H9 (cell line): ENCODE results near the gene KCNMA1. TPM values are rescaled to one million over a fixed set of nuclear protein-coding genes. Genes with fewer than 3 reads are reported as not detected.

Experiments used
- DNase-seq: peaks from one replicate; pipeline ENCODE4 v3.0.0-alpha.2; 2017
- H2AFZ ChIP-seq: one replicate; pipeline ENCODE4 v1.6.1; 2013; ENCODE audit warnings: mild to moderate bottlenecking, low read length, control low read depth, moderate library complexity
- H2AK5ac ChIP-seq: 2 replicates; pipeline ENCODE4 v1.6.1; 2013; ENCODE audit warnings: low read length, control low read depth, mixed read lengths; ENCODE audit not compliant: insufficient read length
- H2BK120ac ChIP-seq: one replicate; pipeline ENCODE4 v1.6.1; 2013; ENCODE audit warnings: low read depth, mild to moderate bottlenecking, low read length, control low read depth, inconsistent platforms; ENCODE audit not compliant: poor library complexity, severe bottlenecking
- H2BK12ac ChIP-seq: 2 replicates; pipeline ENCODE4 v1.6.1; 2013; ENCODE audit warnings: low read length, control low read depth, mixed read lengths, low read depth; ENCODE audit not compliant: insufficient read length
- H2BK15ac ChIP-seq: 2 replicates; pipeline ENCODE4 v1.6.1; 2013; ENCODE audit warnings: low read depth, low read length, control low read depth
- H2BK20ac ChIP-seq: one replicate; pipeline ENCODE4 v1.6.1; 2013; ENCODE audit warnings: low read depth, mild to moderate bottlenecking, low read length, control low read depth, inconsistent platforms; ENCODE audit not compliant: poor library complexity, severe bottlenecking
- H2BK5ac ChIP-seq: 2 replicates; pipeline ENCODE4 v1.6.1; 2013; ENCODE audit warnings: low read length, control low read depth, mixed read lengths; ENCODE audit not compliant: insufficient read length
- H3K14ac ChIP-seq: 2 replicates; pipeline ENCODE4 v1.6.1; 2013; ENCODE audit warnings: low read length, control low read depth; ENCODE audit not compliant: insufficient read depth
- H3K18ac ChIP-seq: 2 replicates; pipeline ENCODE4 v1.6.1; 2013; ENCODE audit warnings: low read depth, mild to moderate bottlenecking, mixed read lengths, low read length, control low read depth; ENCODE audit not compliant: insufficient read length
- H3K23ac ChIP-seq: 2 replicates; pipeline ENCODE4 v1.6.1; 2013; ENCODE audit warnings: low read length, control low read depth, mixed read lengths, low read depth; ENCODE audit not compliant: insufficient read length
- H3K23me2 ChIP-seq: 2 replicates; pipeline ENCODE4 v1.6.1; 2013; ENCODE audit warnings: low read depth, mild to moderate bottlenecking, mixed read lengths, low read length, control low read depth; ENCODE audit not compliant: insufficient read length, poor library complexity, severe bottlenecking
- H3K27ac ChIP-seq: 2 replicates; pipeline ENCODE4 v1.5.1; 2013; ENCODE audit warnings: low read length, control low read depth, mixed read lengths, low read depth; ENCODE audit not compliant: insufficient read length
- H3K27me3 ChIP-seq: 2 replicates; pipeline ENCODE4 v1.6.1; 2013; ENCODE audit warnings: low read length, control low read depth, inconsistent platforms; ENCODE audit not compliant: insufficient read depth
- H3K4ac ChIP-seq: 2 replicates; pipeline ENCODE4 v1.6.1; 2013; ENCODE audit warnings: low read depth, mild to moderate bottlenecking, control low read depth, inconsistent platforms, low read length, moderate library complexity
- H3K4me1 ChIP-seq: 2 replicates; pipeline ENCODE4 v1.6.1; 2013; ENCODE audit warnings: low read length, control low read depth, inconsistent platforms; ENCODE audit not compliant: insufficient read depth
- H3K4me2 ChIP-seq: 2 replicates; pipeline ENCODE4 v1.6.1; 2013; ENCODE audit warnings: low read length, control low read depth, mixed read lengths; ENCODE audit not compliant: insufficient read length, insufficient read depth
- H3K56ac ChIP-seq: 2 replicates; pipeline ENCODE4 v1.6.1; 2013; ENCODE audit warnings: low read depth, mild to moderate bottlenecking, mixed read lengths, low read length, control low read depth; ENCODE audit not compliant: insufficient read length
- H3K79me1 ChIP-seq: 2 replicates; pipeline ENCODE4 v1.6.1; 2013; ENCODE audit warnings: low read depth, mild to moderate bottlenecking, moderate library complexity, low read length, control low read depth, inconsistent platforms; ENCODE audit not compliant: insufficient read depth, poor library complexity, severe bottlenecking
- H3K79me2 ChIP-seq: 2 replicates; pipeline ENCODE4 v1.6.1; 2013; ENCODE audit warnings: low read length, control low read depth, inconsistent platforms; ENCODE audit not compliant: insufficient read depth
- H3K9ac ChIP-seq: 2 replicates; pipeline ENCODE4 v1.6.1; 2013; ENCODE audit warnings: low read length, control low read depth, mixed read lengths; ENCODE audit not compliant: insufficient read length; ENCODE audit errors: extremely low read depth
- H3K9me3 ChIP-seq: one replicate; pipeline ENCODE4 v1.6.1; 2013; ENCODE audit warnings: low read depth, low read length, inconsistent platforms; ENCODE audit not compliant: control insufficient read depth
- H3T11ph ChIP-seq: one replicate; pipeline ENCODE4 v1.6.1; 2013; ENCODE audit warnings: mild to moderate bottlenecking, low read length, control low read depth, inconsistent platforms
- H4K20me1 ChIP-seq: one replicate; pipeline ENCODE4 v1.6.1; 2013; ENCODE audit not compliant: control insufficient read depth, insufficient read length, insufficient read depth
- H4K5ac ChIP-seq: 2 replicates; pipeline ENCODE4 v1.6.1; 2013; ENCODE audit warnings: low read depth, mild to moderate bottlenecking, mixed read lengths, low read length, control low read depth; ENCODE audit not compliant: insufficient read length
- H4K8ac ChIP-seq: replicated peaks from 2 replicates; pipeline ENCODE4 v1.6.1; 2013; ENCODE audit warnings: low read length, control low read depth, mixed read lengths, low read depth; ENCODE audit not compliant: insufficient read length
- H4K91ac ChIP-seq: 2 replicates; pipeline ENCODE4 v1.6.1; 2013; ENCODE audit warnings: low read depth, mild to moderate bottlenecking, moderate library complexity, mixed read lengths, low read length, control low read depth; ENCODE audit not compliant: insufficient read length
- H3K27ac Mint-ChIP-seq, 3 experiments: 2 replicates in 2 of 3; 3 replicates in 1 of 3; pipeline ENCODE4 v1.8.0; 2020 to 2021; ENCODE audit warnings: mixed read lengths in 3 of 3, mild to moderate bottlenecking in 1 of 3, moderate library complexity in 1 of 3
- H3K27me3 Mint-ChIP-seq: 2 replicates; pipeline ENCODE4 v1.8.0; 2021; ENCODE audit warnings: low read depth, mild to moderate bottlenecking, moderate library complexity, mixed read lengths
- H3K36me3 Mint-ChIP-seq, 3 experiments: 2 replicates in 2 of 3; 3 replicates in 1 of 3; pipeline ENCODE4 v1.8.0; 2020 to 2021; ENCODE audit warnings: low read depth in 3 of 3, mixed read lengths in 3 of 3; ENCODE audit not compliant: insufficient read depth in 1 of 3
- H3K4me1 Mint-ChIP-seq, 2 experiments: 2 replicates each; pipeline ENCODE4 v1.8.0; 2020; ENCODE audit warnings: mixed read lengths in 2 of 2
- H3K4me3 Mint-ChIP-seq, 2 experiments: 2 replicates in 1 of 2; 3 replicates in 1 of 2; pipeline ENCODE4 v1.8.0; 2020 to 2021; ENCODE audit warnings: mild to moderate bottlenecking in 2 of 2, mixed read lengths in 2 of 2, moderate library complexity in 1 of 2
- H3K9me3 Mint-ChIP-seq, 2 experiments: 2 replicates in 1 of 2; 3 replicates in 1 of 2; pipeline ENCODE4 v1.8.0; 2020; ENCODE audit warnings: mild to moderate bottlenecking in 2 of 2, mixed read lengths in 2 of 2, moderate library complexity in 1 of 2
- CTCF ChIP-seq: fragments of 200-600 bp; sonication (generic); conservative IDR thresholded peaks from 3 replicates; pipeline ENCODE4 v1.8.0; 2021; ENCODE audit warnings: antibody characterized with exemption, mild to moderate bottlenecking
- WGBS: extraction: QIAGEN DNeasy Blood & Tissue Kit; methylation state at CpG from one replicate; pipeline ENCODE4 v1.1.7; 2013; ENCODE audit warnings: missing lambda C conversion rate, low lambda C conversion rate, mixed read lengths; ENCODE audit not compliant: insufficient read length; ENCODE audit errors: extremely low coverage; 5-methylcytosine and 5-hydroxymethylcytosine counted together
- total RNA-seq: library from RNA; stranded (reverse); gene quantifications from 2 replicates; pipeline ENCODE4 v1.2.1, GENCODE V29; 2021

Gene KCNMA1
- total RNA-seq, 1 experiment from 2014 or later, result 2.0 TPM

GRCh38 chr10:77524281-77524711 lies 113.3 kb downstream of the KCNMA1 start:
- Mint-ChIP-seq H3K27ac (no peak overlapping the region), H3K9me3 (peaks cover 5 to 8% of the 10 kb centered on the region in 2 experiments; a peak in 4 of 5 replicates), H3K27me3 (peaks cover 5% of the 10 kb centered on the region; the same call in 1 of the 2 replicates), H3K4me3 (no peak overlapping the region), H3K36me3 (peaks cover 2 to 6% (median 2%) of the 10 kb centered on the region in 3 experiments; a peak in 4 of 7 replicates), H3K4me1 (peaks cover 14 to 23% of the 10 kb centered on the region in 2 experiments)
- Histone ChIP-seq H2AFZ (no peak overlapping the region), H3K9ac (no peak overlapping the region), H3K4ac (no peak overlapping the region), H3K23me2 (no peaks in the 10 kb centered on the region), H3K18ac (no peak overlapping the region), H3K23ac (no peak overlapping the region), H3K56ac (no peak overlapping the region), H3K14ac (no peak overlapping the region), H2BK15ac (no peak overlapping the region), H3K4me1 (peaks cover 6% of the 10 kb centered on the region; the same call in 1 of the 2 replicates), H4K8ac (no peak overlapping the region), H3K4me2 (no peak overlapping the region), H3K79me2 (no peaks in the 10 kb centered on the region), H2BK5ac (no peak overlapping the region), H2AK5ac (no peak overlapping the region), H3K27me3 (no peaks in the 10 kb centered on the region), H2BK12ac (no peak overlapping the region), H2BK20ac (no peak overlapping the region), H2BK120ac (no peak overlapping the region), H4K91ac (no peak overlapping the region), H3K27ac (no peak overlapping the region), H3K9me3 (no peaks in the 10 kb centered on the region), H3K79me1 (no peaks in the 10 kb centered on the region), H3T11ph (no peak overlapping the region), H4K20me1 (no peaks in the 10 kb centered on the region), H4K5ac (no peak overlapping the region)
- no CpG with 5 or more reads among the region's 6 CpGs for WGBS
- no peak for DNase-seq
- TF ChIP-seq CTCF, result no peak
